H1 (cell line): ENCODE measurements around the gene CASP1. TPM values are rescaled to one million over a fixed set of nuclear protein-coding genes. Genes with fewer than 3 reads are reported as not detected.

Experiments
- CTCF ChIA-PET: fragments of 300-600 bp; sonication (Branson Sonifier 250); formaldehyde crosslinking; loops from one replicate; lab custom pipeline; 2021; ENCODE audit not compliant: partially characterized antibody; lab: Charles Lee
- POLR2A ChIA-PET: fragments of 300-600 bp; sonication (Branson Sonifier 250); formaldehyde crosslinking; loops from one replicate; lab custom pipeline; 2021; ENCODE audit warnings: inconsistent platforms; ENCODE audit not compliant: partially characterized antibody; lab: Charles Lee
- DNase-seq, 2 experiments: peaks; one replicate each; pipeline versions ENCODE4 v3.0.0 to v3.0.0-alpha.2; 2010 to 2022; ENCODE audit warnings: low spot score in 2 of 2, low read depth in 1 of 2, mixed read lengths in 1 of 2
- FAIRE-seq: peaks from 2 replicates; lab custom pipeline; 2011; peaks lifted over from hg19 to GRCh38; lab: Jason Lieb, UNC
- H2AFZ ChIP-seq: 2 replicates; pipeline ENCODE4 v1.8.1; 2012; ENCODE audit warnings: low read length, inconsistent platforms
- H2AK5ac ChIP-seq: 2 replicates; pipeline ENCODE4 v1.6.1; 2013; ENCODE audit warnings: low read depth, low read length
- H2BK120ac ChIP-seq: replicated peaks from 2 replicates; pipeline ENCODE3; 2013; ENCODE audit warnings: low read depth, low read length, inconsistent platforms
- H2BK12ac ChIP-seq: 2 replicates; pipeline ENCODE4 v1.6.1; 2013; ENCODE audit warnings: low read depth, low read length
- H2BK15ac ChIP-seq: 2 replicates; pipeline ENCODE4 v1.6.1; 2013; ENCODE audit warnings: low read length
- H2BK20ac ChIP-seq: 2 replicates; pipeline ENCODE4 v1.6.1; 2013; ENCODE audit warnings: low read length
- H2BK5ac ChIP-seq: 2 replicates; pipeline ENCODE4 v1.6.1; 2013; ENCODE audit warnings: low read depth, low read length
- H3K14ac ChIP-seq: 2 replicates; pipeline ENCODE4 v1.6.1; 2013; ENCODE audit warnings: inconsistent platforms; ENCODE audit not compliant: insufficient read length
- H3K18ac ChIP-seq: 2 replicates; pipeline ENCODE4 v1.6.1; 2013; ENCODE audit warnings: low read length; ENCODE audit errors: extremely low read depth
- H3K23ac ChIP-seq: 2 replicates; pipeline ENCODE4 v1.6.1; 2013; ENCODE audit warnings: inconsistent platforms; ENCODE audit not compliant: insufficient read length
- H3K23me2 ChIP-seq: 2 replicates; pipeline ENCODE4 v1.6.1; 2013; ENCODE audit warnings: low read depth, low read length
- H3K27ac ChIP-seq: 2 replicates; pipeline ENCODE4 v1.6.1; 2011; ENCODE audit warnings: low read depth, low read length, inconsistent platforms
- H3K27me3 ChIP-seq, 4 experiments: replicated peaks in 1 of 4; 1 replicate in 1 of 4; 2 replicates in 3 of 4; pipeline versions ENCODE4 v1.6.1 to v1.8.1; 2011 to 2013; ENCODE audit warnings: low read length in 3 of 4, mild to moderate bottlenecking in 3 of 4, inconsistent platforms in 2 of 4, mixed read lengths in 2 of 4, moderate library complexity in 1 of 4; ENCODE audit not compliant: control insufficient read depth in 3 of 4, insufficient read depth in 3 of 4; ENCODE audit errors: extremely low read depth in 1 of 4
- H3K36me3 ChIP-seq, 4 experiments: 2 replicates each; pipeline versions ENCODE4 v1.6.1 to v1.8.1; 2011 to 2013; ENCODE audit warnings: mild to moderate bottlenecking in 4 of 4, low read length in 3 of 4, moderate library complexity in 2 of 4, control low read depth in 1 of 4, inconsistent platforms in 1 of 4; ENCODE audit not compliant: insufficient read depth in 4 of 4, control insufficient read depth in 2 of 4
- H3K4ac ChIP-seq: replicated peaks from 2 replicates; pipeline ENCODE3; 2013; ENCODE audit warnings: low read length, low read depth, mixed read lengths, inconsistent platforms; ENCODE audit not compliant: insufficient read length
- H3K4me1 ChIP-seq, 4 experiments: replicated peaks in 1 of 4; 1 replicate in 1 of 4; 2 replicates in 3 of 4; pipeline versions ENCODE4 v1.6.1 to v1.8.1; 2011 to 2013; ENCODE audit warnings: low read length in 3 of 4, inconsistent platforms in 2 of 4, mixed read lengths in 1 of 4; ENCODE audit not compliant: insufficient read depth in 4 of 4, control insufficient read depth in 3 of 4
- H3K4me2 ChIP-seq, 2 experiments: 2 replicates each; pipeline versions ENCODE4 v1.6.1 to v1.8.1; 2011 to 2013; ENCODE audit warnings: low read depth in 2 of 2, low read length in 2 of 2, control low read depth in 1 of 2, inconsistent platforms in 1 of 2, mild to moderate bottlenecking in 1 of 2; ENCODE audit not compliant: insufficient read depth in 1 of 2
- H3K4me3 ChIP-seq, 4 experiments: fragments of 200-600, 300-600 bp in 1 of 4; sonication (generic), shearing (Covaris generic), sonication (Bioruptor Twin) in 1 of 4; 2 replicates each; pipeline versions ENCODE4 v1.5.1 to v1.8.1; 2011 to 2016; ENCODE audit warnings: low read length in 4 of 4, low read depth in 3 of 4, control low read depth in 2 of 4, inconsistent platforms in 2 of 4, mild to moderate bottlenecking in 2 of 4, mixed read lengths in 1 of 4, moderate library complexity in 1 of 4; ENCODE audit not compliant: insufficient read depth in 2 of 4; ENCODE audit errors: extremely low read depth in 1 of 4
- H3K56ac ChIP-seq: replicated peaks from 2 replicates; pipeline ENCODE3; 2013; ENCODE audit warnings: low read depth, mild to moderate bottlenecking, mixed read lengths, low read length, inconsistent platforms; ENCODE audit not compliant: insufficient read length
- H3K79me1 ChIP-seq: 2 replicates; pipeline ENCODE4 v1.6.1; 2013; ENCODE audit warnings: low read depth, low read length, control low read depth
- H3K79me2 ChIP-seq, 2 experiments: 2 replicates each; pipeline versions ENCODE4 v1.6.1 to v1.8.1; 2012 to 2013; ENCODE audit warnings: low read length in 2 of 2, mild to moderate bottlenecking in 2 of 2, inconsistent platforms in 1 of 2; ENCODE audit not compliant: insufficient read depth in 2 of 2, control insufficient read depth in 1 of 2
- H3K9ac ChIP-seq, 4 experiments: replicated peaks in 1 of 4; 1 replicate in 1 of 4; 2 replicates in 3 of 4; pipeline versions ENCODE4 v1.6.1 to v1.8.1; 2011 to 2013; ENCODE audit warnings: low read depth in 3 of 4, low read length in 3 of 4, control low read depth in 2 of 4, mild to moderate bottlenecking in 2 of 4, moderate library complexity in 2 of 4, inconsistent platforms in 1 of 4; ENCODE audit errors: extremely low read depth in 1 of 4
- H3K9me3 ChIP-seq, 2 experiments: 2 replicates each; pipeline versions ENCODE4 v1.6.1 to v1.8.1; 2012 to 2013; ENCODE audit warnings: mild to moderate bottlenecking in 2 of 2, moderate library complexity in 2 of 2, control low read depth in 1 of 2, inconsistent platforms in 1 of 2, low read depth in 1 of 2, low read length in 1 of 2, mixed read lengths in 1 of 2; ENCODE audit not compliant: insufficient read depth in 2 of 2
- H4K20me1 ChIP-seq, 2 experiments: replicated peaks in 1 of 2; 2 replicates each; pipeline versions ENCODE3 to v1.8.1; 2011 to 2013; ENCODE audit warnings: inconsistent platforms in 2 of 2, low read length in 2 of 2, mild to moderate bottlenecking in 1 of 2; ENCODE audit not compliant: insufficient read depth in 2 of 2, control insufficient read depth in 1 of 2
- H4K5ac ChIP-seq: 2 replicates; pipeline ENCODE4 v1.6.1; 2013; ENCODE audit warnings: low read length, low read depth, mixed read lengths, inconsistent platforms; ENCODE audit not compliant: insufficient read length
- H4K8ac ChIP-seq: 2 replicates; pipeline ENCODE4 v1.8.0; 2013; ENCODE audit warnings: mild to moderate bottlenecking, moderate library complexity, low read length, inconsistent platforms; ENCODE audit not compliant: insufficient read depth; ENCODE audit errors: extremely low read depth
- H4K91ac ChIP-seq: replicated peaks from 2 replicates; pipeline ENCODE3; 2013; ENCODE audit warnings: low read length, mixed read lengths, inconsistent platforms; ENCODE audit not compliant: insufficient read length
- CHD2 ChIP-seq: IDR thresholded peaks from 2 replicates; pipeline ENCODE4 v1.6.1; 2012; ENCODE audit warnings: low read length, improper control_type of control experiment
- GABPA ChIP-seq: IDR thresholded peaks from 2 replicates; pipeline ENCODE4 v1.6.1; 2011; ENCODE audit warnings: mild to moderate bottlenecking, low read length, moderate library complexity, borderline replicate concordance; ENCODE audit not compliant: insufficient read depth
- RXRA ChIP-seq: IDR thresholded peaks from 2 replicates; pipeline ENCODE4 v1.6.1; 2011; ENCODE audit warnings: low read depth, mild to moderate bottlenecking, low read length, moderate library complexity; ENCODE audit not compliant: insufficient read depth
- SIRT6 ChIP-seq: IDR thresholded peaks from one replicate; pipeline ENCODE4 v1.7.1; 2012; ENCODE audit warnings: low read length, inconsistent platforms
- SUZ12 ChIP-seq: fragments of 200-600 bp; sonication (generic); IDR thresholded peaks from 2 replicates; pipeline ENCODE4 v1.6.1; 2012; ENCODE audit warnings: mild to moderate bottlenecking, inconsistent platforms, low read length, moderate library complexity, mixed read lengths
- YY1 ChIP-seq: IDR thresholded peaks from 2 replicates; pipeline ENCODE4 v1.6.1; 2011; ENCODE audit warnings: low read depth, mild to moderate bottlenecking, low read length
- ZNF274 ChIP-seq: IDR thresholded peaks from 2 replicates; pipeline ENCODE4 v1.7.0; 2012; ENCODE audit warnings: low read length, borderline replicate concordance; ENCODE audit errors: extremely low read depth
- WGBS, 2 experiments: shearing (Covaris generic) in 1 of 2; methylation state at CpG; one replicate each; pipeline versions ENCODE4 v1.1.6 to v1.1.7; 2013 to 2015; ENCODE audit warnings: low lambda C conversion rate in 2 of 2, mixed read lengths in 2 of 2, inconsistent platforms in 1 of 2, low coverage in 1 of 2, missing lambda C conversion rate in 1 of 2; ENCODE audit not compliant: insufficient replicate concordance in 2 of 2, insufficient coverage in 1 of 2, insufficient read length in 1 of 2; ENCODE audit errors: extremely low coverage in 1 of 2, missing lambda C conversion rate in 1 of 2; 5-methylcytosine and 5-hydroxymethylcytosine counted together
- polyA plus RNA-seq, 7 experiments: library from polyadenylated mRNA; depleted of rRNA in 3 of 7; stranded (reverse) in 5 of 7; unstranded in 2 of 7; fragments of >200 nt in 5 of 7; fragments of 200-250 nt in 2 of 7; gene quantifications; 1 replicate in 5 of 7; 2 replicates in 1 of 7; 4 replicates in 1 of 7; pipeline versions ENCODE4 v1.2.1 to v1.2.3, GENCODE V29; 2011 to 2013; ENCODE audit warnings: missing spikeins in 2 of 7, mixed read lengths in 2 of 7
- total RNA-seq: library from RNA; stranded (reverse); fragmentation: NEBNext Ultra II Directional; extraction: Animal tissue kit (Norgen Biotek cat#: 25700); gene quantifications from 2 replicates; pipeline ENCODE4 v1.2.1, GENCODE V29; 2021

The CASP1 gene
- total and polyA plus RNA-seq, 2 of the 8 experiments (the other 6 are each of a cell fraction or from before 2014, with no cell fraction given) = not detected

DNA sequence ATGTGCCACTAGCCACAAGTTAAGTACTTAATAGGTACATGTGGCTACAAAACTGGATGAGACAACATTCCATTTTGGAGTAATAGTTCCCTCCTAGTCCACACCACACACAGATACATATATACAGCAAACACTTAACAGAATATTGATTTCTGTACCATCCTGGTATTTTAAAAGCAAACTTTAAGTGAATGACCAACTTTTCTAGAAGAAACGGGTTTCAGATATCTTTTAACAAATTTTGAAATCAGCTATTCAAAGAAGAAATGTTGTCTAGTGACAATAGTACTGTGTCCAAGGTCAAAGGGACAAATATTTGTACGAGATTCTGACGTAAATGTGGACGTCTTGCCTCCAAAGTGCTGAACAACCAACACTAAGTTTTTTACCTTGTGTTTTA is 22.5 kb upstream of the CASP1 start:
- H3K9me3 ChIP-seq = no peaks in the 10 kb centered on the region
- H2AFZ ChIP-seq = no peak overlapping the region
- no peaks in the 10 kb centered on the region for H3K79me2 ChIP-seq
- no peak overlapping the region for H3K4me2 ChIP-seq
- whole genome bisulfite sequencing, 2 experiments = 67% methylated on average over 4 of the region's 4 CpGs; no CpG with 5 or more reads in 1 of the 2 experiments
- H2BK15ac ChIP-seq = no peak overlapping the region
- no peak overlapping the region for H2BK5ac ChIP-seq
- no peaks in the 10 kb centered on the region for H3K23me2 ChIP-seq
- H4K20me1 ChIP-seq = no peaks in the 10 kb centered on the region
- POLR2A ChIA-PET = no interaction called here
- H3K27me3 ChIP-seq = no peaks in the 10 kb centered on the region
- DNase-seq (no peak), FAIRE-seq (no peak)
- CTCF ChIA-PET = no interaction called here
- no peaks in the 10 kb centered on the region for H3K36me3 ChIP-seq
- no peak overlapping the region for H3K56ac ChIP-seq
- H4K5ac ChIP-seq = no peak overlapping the region
- H4K91ac ChIP-seq = no peak overlapping the region
- no peak overlapping the region for H3K27ac ChIP-seq
- no peak overlapping the region for H2BK20ac ChIP-seq
- no peaks in the 10 kb centered on the region for H3K4me1 ChIP-seq
- H2BK120ac ChIP-seq = no peak overlapping the region
- H3K4ac ChIP-seq = no peak overlapping the region
- H2BK12ac ChIP-seq = no peak overlapping the region
- H3K4me3 ChIP-seq = no peak overlapping the region
- H3K9ac ChIP-seq = no peak overlapping the region
- no peak overlapping the region for H4K8ac ChIP-seq
- no peak overlapping the region for H3K18ac ChIP-seq
- H2AK5ac ChIP-seq = no peak overlapping the region
- no peak overlapping the region for H3K23ac ChIP-seq
- no peaks in the 10 kb centered on the region for H3K79me1 ChIP-seq
- H3K14ac ChIP-seq = no peak overlapping the region
- no peak for TF ChIP-seq RXRA
- no peak for TF ChIP-seq CHD2
- no peak for TF ChIP-seq GABPA
- no peak for TF ChIP-seq SUZ12
- TF ChIP-seq YY1 = no peak
- TF ChIP-seq SIRT6 = no peak
- no peak for TF ChIP-seq ZNF274
